ENCODE measurements around the gene DCAF15.

The DCAF15 gene

DNA sequence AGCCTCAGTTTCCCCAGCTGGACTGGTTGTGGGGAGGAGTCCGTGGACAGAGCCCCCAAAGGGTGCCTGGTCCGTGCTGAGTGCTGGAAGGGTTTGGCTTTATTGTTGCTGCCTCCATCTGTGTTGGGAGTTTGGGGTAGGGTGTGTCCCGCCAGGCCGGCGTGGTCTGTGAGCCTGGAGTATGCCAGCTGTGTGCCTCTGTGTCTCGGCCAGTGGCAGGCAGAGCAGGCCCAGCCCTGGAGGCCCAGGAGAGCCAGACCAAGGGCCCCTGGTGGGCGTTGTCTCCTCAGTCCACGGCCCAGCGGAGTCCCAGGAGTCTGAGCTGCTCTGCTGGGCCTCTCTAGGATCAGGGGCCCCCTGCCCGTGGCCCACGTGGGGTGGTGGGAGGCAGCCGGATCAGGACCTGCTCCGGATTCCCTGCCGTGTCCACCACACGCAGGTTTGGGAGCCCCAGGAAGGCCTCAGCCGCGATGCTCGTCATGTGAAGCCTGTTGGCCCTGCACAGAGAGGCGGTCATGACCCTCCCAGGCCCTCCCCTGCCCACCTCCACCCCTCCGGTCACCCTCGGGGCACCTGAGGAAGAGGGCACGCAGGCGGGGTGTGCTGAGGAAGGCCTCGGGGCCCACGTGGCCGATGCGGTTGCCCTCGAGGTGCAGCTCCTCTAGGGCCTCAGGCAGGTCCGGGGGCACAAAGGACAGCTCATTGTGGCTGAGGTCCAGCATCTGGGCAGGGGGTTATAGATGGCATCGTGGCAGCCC, 20.7 kb upstream of the DCAF15 start:
- no peak for DNase-seq

DNA sequence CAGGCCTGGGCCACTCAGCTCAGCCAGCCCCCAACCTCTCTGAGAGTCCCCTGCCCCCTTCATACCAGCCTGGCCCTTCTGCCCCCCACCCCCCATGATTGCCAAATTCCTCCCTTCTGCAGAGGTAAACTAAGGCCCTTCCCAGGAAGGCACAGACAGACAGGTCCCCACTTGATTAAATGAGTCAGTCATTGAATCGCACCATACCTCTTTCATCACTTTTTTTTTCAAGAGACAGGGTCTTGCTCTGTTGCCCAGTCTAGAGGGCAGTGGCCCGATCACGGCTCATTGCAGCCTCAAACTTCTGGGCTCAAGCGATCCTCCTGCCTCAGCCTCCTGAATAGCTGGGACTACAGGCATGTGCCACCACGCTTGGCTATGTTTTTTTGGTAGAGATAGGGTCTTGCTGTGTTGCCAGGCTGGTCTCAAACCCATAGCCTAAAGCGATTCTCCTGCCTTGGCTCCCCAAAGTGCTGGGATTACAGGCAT, 20.1 kb upstream of the DCAF15 start:
- DNase-seq = no peak

- DNase-seq = no peak
Observed at GRCh38 chr19:13932911-13933393, 19.4 kb upstream of the DCAF15 start.

GRCh38 chr19:13934785-13935109, 17.6 kb upstream of the DCAF15 start:
- DNase-seq = no peak

- peak; percentile 40 for DNase-seq
Observed at GRCh38 chr19:13935765-13936510, 16.4 kb upstream of the DCAF15 start.

DNA sequence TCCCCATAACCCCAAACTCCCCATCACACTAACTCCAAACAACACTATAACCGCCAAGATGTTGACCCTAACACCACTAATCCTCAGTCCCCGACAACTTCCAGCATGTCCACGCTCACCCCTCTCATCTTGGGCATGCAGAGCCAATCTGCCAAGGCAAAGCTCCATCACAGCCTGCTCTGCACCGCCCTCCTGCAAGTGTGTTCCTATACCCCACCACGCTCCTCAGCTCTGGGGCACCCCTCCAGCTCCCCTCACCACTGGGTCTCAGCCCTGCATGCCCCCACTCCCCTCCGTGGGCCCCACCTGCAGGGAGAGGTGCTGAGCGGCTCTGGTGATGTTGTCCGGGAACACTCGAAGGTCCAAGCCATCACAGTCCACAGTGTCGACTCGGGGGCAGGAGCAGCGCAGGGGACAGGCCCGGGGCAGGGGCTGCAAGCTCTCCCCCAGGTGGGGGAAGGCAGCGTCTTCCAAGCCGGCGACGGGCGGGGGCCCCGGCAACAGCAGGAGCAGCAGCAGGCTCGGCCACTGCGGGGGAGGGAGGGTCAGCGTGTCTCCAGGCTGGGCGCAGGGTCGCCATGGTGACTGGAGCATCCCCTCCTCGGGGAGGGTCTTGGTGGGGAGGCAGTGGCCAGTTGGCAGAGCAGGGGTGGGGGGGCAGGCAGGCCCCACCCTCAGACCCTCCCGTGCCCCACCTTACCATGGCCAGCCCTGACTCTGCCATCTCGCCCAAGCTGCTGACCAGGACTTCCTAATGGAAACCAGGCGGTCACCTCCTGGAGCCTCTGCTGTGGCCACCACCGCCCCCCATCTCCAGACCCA, 14.6 kb upstream of the DCAF15 start:
- peak; percentile 39 for DNase-seq

DNA sequence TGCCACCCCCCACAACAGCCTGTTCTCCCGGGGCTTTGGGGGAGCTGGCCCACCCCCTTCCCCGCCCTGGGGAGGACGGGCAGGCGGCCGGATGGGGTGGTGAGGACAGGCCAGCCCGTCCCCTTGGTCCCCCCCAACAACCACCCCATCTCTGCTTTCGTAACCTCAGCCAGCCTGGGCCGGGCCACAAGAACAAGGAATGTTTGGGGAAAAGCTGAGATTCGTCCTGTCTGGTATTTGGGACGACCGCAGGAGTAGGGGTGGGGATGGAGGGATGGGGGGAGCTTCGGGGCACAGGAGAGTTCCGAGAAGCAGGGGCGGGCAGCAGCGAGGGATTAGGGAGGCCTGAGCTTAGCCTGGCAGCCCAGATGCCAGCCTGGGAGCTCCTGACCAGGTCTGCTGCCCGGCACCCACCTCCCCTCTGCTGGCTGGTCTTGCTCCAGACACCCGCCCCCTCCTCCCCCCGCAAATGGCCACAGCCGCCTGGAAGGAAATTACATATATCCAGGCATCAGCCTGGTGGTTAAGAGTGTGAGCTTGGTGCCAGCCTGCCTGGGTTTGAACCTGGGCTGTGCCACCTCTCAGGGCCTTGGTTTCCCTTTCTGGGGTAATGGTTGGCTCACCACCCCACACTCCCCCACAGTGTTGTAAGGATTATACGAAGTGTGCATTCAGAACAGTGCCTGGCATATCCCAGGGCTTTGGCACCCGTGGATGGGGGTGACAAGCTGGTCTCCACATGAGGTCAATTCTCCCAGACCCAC, 13.8 kb upstream of the DCAF15 start, which contains the start of gene PODNL1:
Gene PODNL1, minus strand, starts transcription at position 117 of the 764 bp plus-strand sequence. CDS start 236 bp downstream, outside the sequence.
- no peak for DNase-seq

DNA sequence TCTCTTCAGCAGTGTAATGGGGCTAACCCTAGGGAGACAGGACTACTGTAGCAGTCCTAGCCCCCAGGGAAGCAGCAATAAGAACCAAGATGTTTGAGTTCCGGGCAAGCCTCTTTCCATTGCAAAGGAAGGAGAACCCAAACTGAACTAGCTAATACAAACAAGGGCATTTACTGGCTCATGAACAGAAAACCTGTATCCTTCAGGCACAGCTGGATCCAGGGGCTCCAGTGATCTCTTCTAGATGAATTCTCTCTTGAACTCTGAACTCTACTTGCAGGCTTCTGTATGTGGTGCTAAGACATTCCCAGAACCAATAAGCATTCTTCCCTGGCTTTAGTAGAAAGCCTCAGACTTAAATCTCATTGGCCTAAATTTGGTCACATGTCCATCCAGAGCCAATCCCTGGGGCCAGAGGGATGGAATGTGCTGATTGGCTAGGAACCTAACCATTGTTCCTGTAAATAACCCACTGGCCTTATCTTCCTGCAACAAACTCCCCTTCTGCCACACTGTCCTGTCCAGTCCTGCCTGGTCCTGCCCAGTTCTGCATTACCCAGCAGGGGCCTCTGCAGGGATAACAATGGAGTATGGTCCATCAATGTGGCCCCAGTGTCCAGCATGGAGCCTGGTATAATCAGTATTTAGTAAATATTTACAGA, 10.2 kb upstream of the DCAF15 start:
- peak; percentile 38 for DNase-seq

DNA sequence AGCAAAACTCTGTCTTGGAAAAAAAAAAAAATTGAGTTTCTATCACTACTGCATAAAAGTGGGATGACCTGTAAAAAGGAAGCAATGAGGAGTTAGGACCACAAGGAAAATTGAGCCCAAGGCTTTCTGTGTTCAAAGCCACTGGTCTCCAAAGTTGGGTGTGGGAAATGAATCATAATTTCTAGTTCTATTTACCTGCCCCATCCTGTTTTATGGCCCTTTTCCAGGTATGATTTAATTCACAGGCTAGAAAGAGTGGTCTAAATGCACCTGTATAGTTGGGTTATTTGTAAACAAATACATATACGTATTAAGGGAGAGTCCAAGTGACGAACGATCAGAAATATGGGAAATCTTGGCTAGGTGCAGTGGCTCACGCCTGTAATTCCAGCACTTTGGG, 5.9 kb upstream of the DCAF15 start:
- DNase-seq = no peak

DNA sequence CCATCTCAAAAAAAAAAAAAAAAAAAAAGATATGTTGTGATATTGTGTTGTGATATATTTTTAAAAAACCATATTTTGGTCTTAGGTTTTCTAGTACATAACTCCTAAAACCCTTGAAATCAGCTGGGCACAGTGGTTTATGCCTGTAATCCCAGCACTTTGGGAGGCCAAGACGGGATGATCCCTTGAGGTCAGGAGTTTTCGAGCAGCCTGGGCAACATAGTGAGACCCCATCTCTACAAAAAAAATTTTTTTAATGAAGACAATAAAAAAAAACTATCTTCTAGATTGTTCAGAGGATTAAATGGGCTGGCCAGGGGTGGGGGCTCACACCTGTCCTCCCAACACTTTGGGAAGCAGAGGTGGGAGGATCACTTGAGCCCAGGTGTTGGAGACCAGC, 1.3 kb upstream of the DCAF15 start:
- DNase-seq = no peak

GRCh38 chr19:13951799-13952153, 533 bp upstream of the DCAF15 start:
- no peak for DNase-seq

DNA sequence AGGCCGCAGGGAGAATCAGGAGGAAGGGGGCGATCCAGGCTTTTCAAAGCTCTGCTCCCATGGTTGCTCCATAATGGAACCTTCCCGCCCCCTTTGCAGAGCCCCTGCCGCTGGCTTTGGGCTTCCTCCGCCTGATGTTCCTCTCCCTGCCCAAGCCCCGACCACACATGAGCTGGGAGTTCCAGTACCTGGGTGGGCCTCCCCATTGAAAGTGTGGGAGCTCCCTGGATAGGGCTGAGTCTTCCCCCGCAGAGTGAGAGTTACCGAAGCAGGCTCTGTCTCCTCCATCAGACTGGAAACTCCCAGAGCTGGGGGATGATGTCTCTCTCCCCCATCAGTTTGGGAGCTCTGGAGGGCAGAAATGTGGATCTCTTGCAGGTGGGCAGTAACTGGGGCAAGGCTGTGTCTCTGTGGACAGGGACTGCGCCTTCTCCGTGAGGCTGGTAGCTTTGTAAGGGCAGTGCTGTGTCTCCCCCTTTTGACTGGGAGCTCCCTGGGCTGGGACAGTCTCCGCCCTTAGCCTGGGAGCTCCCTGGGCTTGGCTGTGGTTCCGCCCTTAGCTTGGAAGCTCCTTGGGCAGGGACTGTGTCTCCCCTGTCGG, 722 bp downstream of the DCAF15 start:
- peak; percentile 48 for DNase-seq

- no peak for DNase-seq
Observed at GRCh38 chr19:13954185-13954584, 1.9 kb downstream of the DCAF15 start.

GRCh38 chr19:13955662-13956364, 3.5 kb downstream of the DCAF15 start:
- DNase-seq = no peak

DNA sequence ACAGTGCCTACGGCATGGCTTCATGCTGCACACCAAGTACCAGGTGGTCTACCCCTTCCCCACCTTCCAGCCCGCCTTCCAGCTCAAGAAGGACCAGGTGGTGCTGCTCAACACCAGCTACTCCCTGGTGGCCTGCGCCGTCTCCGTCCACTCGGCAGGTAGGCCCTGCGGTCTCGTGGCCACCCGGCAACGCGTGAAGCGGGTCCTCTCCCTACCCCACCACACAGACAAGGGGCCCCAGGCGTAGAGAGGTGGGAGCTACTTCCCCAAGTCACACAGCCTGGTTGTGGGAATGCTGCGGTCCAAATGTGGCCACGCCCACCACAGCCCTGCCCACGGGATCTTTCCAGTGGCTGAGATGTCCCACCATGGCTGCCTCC, 4.0 kb downstream of the DCAF15 start:
- DNase-seq = no peak

- no peak for DNase-seq
Observed at GRCh38 chr19:13957051-13957450, 4.7 kb downstream of the DCAF15 start.

- no peak for DNase-seq
Observed at GRCh38 chr19:13958043-13958442, 5.7 kb downstream of the DCAF15 start.

DNA sequence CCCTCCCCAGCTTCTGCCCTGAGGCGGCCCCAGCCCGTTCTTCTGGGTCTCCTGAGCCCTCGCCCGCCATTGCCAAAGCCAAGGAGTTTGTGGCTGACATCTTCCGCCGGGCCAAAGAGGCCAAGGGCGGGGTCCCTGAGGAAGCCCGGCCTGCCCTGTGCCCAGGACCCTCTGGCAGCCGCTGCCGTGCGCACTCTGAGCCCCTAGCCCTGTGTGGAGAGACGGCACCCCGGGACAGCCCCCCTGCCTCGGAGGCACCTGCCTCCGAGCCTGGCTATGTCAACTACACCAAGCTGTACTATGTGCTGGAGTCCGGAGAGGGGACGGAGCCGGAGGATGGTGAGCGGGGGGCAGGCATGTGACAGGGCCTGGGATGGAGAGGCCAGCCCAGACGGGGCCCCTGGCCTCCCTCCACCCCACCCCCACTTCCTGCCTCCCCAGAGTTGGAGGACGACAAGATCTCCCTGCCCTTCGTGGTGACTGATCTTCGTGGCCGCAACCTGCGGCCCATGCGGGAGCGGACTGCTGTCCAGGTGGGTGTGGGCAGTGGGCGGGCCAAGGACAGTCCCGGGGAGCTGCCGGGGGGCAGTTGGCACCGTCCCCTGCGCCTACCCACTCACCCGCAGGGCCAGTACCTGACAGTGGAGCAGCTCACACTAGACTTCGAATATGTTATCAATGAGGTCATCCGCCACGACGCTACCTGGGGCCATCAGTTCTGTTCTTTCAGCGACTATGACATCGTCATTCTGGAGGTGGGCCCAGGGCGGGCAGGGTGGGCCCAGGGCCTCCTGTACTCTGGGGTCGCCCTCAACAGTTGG, 7.0 kb downstream of the DCAF15 start:
- DNase-seq = no peak

GRCh38 chr19:13959962-13960862, 7.9 kb downstream of the DCAF15 start:
- peak; percentile 29 for DNase-seq
